22Rv1 (cell line): ENCODE measurements around the gene POLE4.
A peak's percentile ranks its signal among the peaks of the same experiment; 100 is the strongest.

Source experiments
- H3K27ac ChIP-seq: fragments of 450-650 bp; 2 replicates; pipeline ENCODE4 v1.5.1; 2017
- CTCF ChIP-seq: fragments of 450-650 bp; IDR thresholded peaks from 2 replicates; pipeline ENCODE4 v1.5.1; 2017; ENCODE audit warnings: mild to moderate bottlenecking
- ZFX ChIP-seq: fragments of 450-650 bp; IDR thresholded peaks from 2 replicates; pipeline ENCODE4 v1.6.1; 2017; ENCODE audit warnings: antibody characterized with exemption, borderline replicate concordance

The POLE4 gene

GRCh38 chr2:74948779-74949178, 9.7 kb upstream of the POLE4 start:
- no peak overlapping the region for H3K27ac ChIP-seq
- no peak for TF ChIP-seq CTCF
- no peak for TF ChIP-seq ZFX

- H3K27ac ChIP-seq, result peak overlapping the region; percentile 7
- TF ChIP-seq ZFX (no peak), CTCF (no peak)
These were observed 7.2 kb upstream of the POLE4 start for GRCh38 chr2:74951211-74951754.

- H3K27ac ChIP-seq, result no peak overlapping the region
- TF ChIP-seq ZFX, result no peak
- TF ChIP-seq CTCF, result no peak
These were observed 5.9 kb upstream of the POLE4 start for GRCh38 chr2:74952575-74952974.

- no peak overlapping the region for H3K27ac ChIP-seq
- TF ChIP-seq ZFX (no peak), CTCF (no peak)
These were observed 4.5 kb upstream of the POLE4 start for GRCh38 chr2:74953796-74954499.

- no peak for TF ChIP-seq CTCF
- TF ChIP-seq ZFX, result no peak
- H3K27ac ChIP-seq, result no peak overlapping the region
These were observed 4.0 kb upstream of the POLE4 start for GRCh38 chr2:74954500-74954874.

- H3K27ac ChIP-seq, result peak overlapping the region; percentile 85
- TF ChIP-seq ZFX (no peak), CTCF (no peak)
These were observed 563 bp upstream of the POLE4 start for GRCh38 chr2:74957886-74958273.

GRCh38 chr2:74959106-74959751, 786 bp downstream of the POLE4 start:
- no peak for TF ChIP-seq ZFX
- no peak for TF ChIP-seq CTCF
- peak overlapping the region; percentile 85 for H3K27ac ChIP-seq
